ENCODE data around the gene GZMA.

DNA sequence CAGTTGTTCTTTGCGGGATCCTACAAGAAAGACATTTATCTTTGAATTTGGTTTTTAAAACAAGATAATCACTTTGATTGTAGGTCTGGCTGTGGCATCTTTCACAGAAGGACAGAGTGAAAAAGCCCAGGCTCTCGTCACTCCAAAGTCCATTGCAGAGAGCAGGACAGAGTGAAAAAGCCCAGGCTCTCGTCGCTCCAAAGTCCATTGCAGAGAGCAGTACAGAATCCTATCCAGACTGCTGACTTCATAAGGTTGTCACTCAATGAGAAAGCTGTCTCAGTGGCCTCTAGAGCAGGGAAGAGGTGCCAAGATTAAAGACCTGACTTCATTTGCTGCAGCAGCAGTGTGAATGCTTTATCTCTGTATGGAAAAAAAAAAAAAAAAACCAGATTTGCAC, 41.2 kb downstream of the GZMA start:
- TF ChIP-seq, protein P1, sequence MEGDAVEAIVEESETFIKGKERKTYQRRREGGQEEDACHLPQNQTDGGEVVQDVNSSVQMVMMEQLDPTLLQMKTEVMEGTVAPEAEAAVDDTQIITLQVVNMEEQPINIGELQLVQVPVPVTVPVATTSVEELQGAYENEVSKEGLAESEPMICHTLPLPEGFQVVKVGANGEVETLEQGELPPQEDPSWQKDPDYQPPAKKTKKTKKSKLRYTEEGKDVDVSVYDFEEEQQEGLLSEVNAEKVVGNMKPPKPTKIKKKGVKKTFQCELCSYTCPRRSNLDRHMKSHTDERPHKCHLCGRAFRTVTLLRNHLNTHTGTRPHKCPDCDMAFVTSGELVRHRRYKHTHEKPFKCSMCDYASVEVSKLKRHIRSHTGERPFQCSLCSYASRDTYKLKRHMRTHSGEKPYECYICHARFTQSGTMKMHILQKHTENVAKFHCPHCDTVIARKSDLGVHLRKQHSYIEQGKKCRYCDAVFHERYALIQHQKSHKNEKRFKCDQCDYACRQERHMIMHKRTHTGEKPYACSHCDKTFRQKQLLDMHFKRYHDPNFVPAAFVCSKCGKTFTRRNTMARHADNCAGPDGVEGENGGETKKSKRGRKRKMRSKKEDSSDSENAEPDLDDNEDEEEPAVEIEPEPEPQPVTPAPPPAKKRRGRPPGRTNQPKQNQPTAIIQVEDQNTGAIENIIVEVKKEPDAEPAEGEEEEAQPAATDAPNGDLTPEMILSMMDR (IDR thresholded peaks at IDR 0.05) = no peak
- TF ChIP-seq EP300 (IDR thresholded peaks at IDR 0.05) (no peak), POLR2AphosphoS5 (IDR thresholded peaks at IDR 0.05) (no peak)

Measured in suprapubic skin (tissue), 4 donors.